Smooth muscle cell (in vitro differentiated cells): ENCODE data around the gene LMTK3. TPM values are rescaled to one million over a fixed set of nuclear protein-coding genes. Genes with fewer than 3 reads are reported as not detected.
"Not testable (repeated sequence)": the region's sequence is repeated elsewhere in the genome, so short reads cannot be mapped to it uniquely, and the experiment has no call there.

ENCODE experiments used
- DNase-seq: peaks from one replicate; lab custom pipeline; 2025; ENCODE audit not compliant: unreplicated experiment; lab: John Stamatoyannopoulos, UW
- H2AFZ ChIP-seq: fragments of 200-600 bp; sonication (generic); 2 replicates; pipeline ENCODE4 v1.6.0; 2016; ENCODE audit warnings: antibody characterized with exemption, low read depth, mild to moderate bottlenecking
- H3F3A ChIP-seq: fragments of 200-600 bp; sonication (generic); 2 replicates; pipeline ENCODE4 v1.6.0; 2017; ENCODE audit warnings: antibody characterized with exemption, low read depth
- H3K27ac ChIP-seq: fragments of 200-600 bp; sonication (generic); 2 replicates; pipeline ENCODE4 v1.5.1; 2016; ENCODE audit warnings: low read depth, mild to moderate bottlenecking
- H3K27me3 ChIP-seq: fragments of 200-600 bp; sonication (generic); 2 replicates; pipeline ENCODE4 v1.6.1; 2016; ENCODE audit warnings: low read depth, mild to moderate bottlenecking
- H3K36me3 ChIP-seq: fragments of 200-600 bp; sonication (generic); 2 replicates; pipeline ENCODE4 v1.5.1; 2016; ENCODE audit warnings: low read depth
- H3K4me1 ChIP-seq: fragments of 200-600 bp; sonication (generic); 2 replicates; pipeline ENCODE4 v1.5.1; 2016; ENCODE audit warnings: low read depth
- H3K4me2 ChIP-seq: fragments of 200-600 bp; sonication (generic); 2 replicates; pipeline ENCODE4 v1.6.0; 2016; ENCODE audit warnings: mild to moderate bottlenecking
- H3K4me3 ChIP-seq: fragments of 200-600 bp; sonication (generic); 2 replicates; pipeline ENCODE4 v1.5.1; 2016; ENCODE audit warnings: mild to moderate bottlenecking
- H3K79me2 ChIP-seq: fragments of 200-600 bp; sonication (generic); 2 replicates; pipeline ENCODE4 v1.6.0; 2016; ENCODE audit warnings: low read depth, mild to moderate bottlenecking
- H3K9ac ChIP-seq: fragments of 200-600 bp; sonication (generic); 2 replicates; pipeline ENCODE4 v1.6.0; 2016; ENCODE audit warnings: low read depth
- H3K9me3 ChIP-seq: fragments of 200-600 bp; sonication (generic); replicated peaks from 2 replicates; pipeline ENCODE4 v1.5.1; 2016; ENCODE audit warnings: low read depth
- H4K20me1 ChIP-seq: fragments of 200-600 bp; sonication (generic); 2 replicates; pipeline ENCODE4 v1.6.0; 2016; ENCODE audit warnings: low read depth
- CTCF ChIP-seq: fragments of 200-600 bp; sonication (generic); IDR thresholded peaks from 2 replicates; pipeline ENCODE4 v1.5.1; 2017; ENCODE audit warnings: borderline replicate concordance, mild to moderate bottlenecking, antibody characterized with exemption; ENCODE audit not compliant: insufficient read depth, poor library complexity, severe bottlenecking
- whole genome bisulfite sequencing: methylation state at CpG from one replicate; pipeline ENCODE4 v1.1.7; 2016; ENCODE audit warnings: low lambda C conversion rate; 5-methylcytosine and 5-hydroxymethylcytosine counted together
- polyA plus RNA-seq: library from polyadenylated mRNA; unstranded; fragments of >200 nt; fragmentation: Nextera tagmentation; extraction: Ambion mirVana; gene quantifications from 2 replicates; pipeline ENCODE4 v1.2.1, GENCODE V29; 2016
- total RNA-seq: library from RNA; depleted of rRNA; stranded (reverse); fragments of >200 nt; gene quantifications from 2 replicates; pipeline ENCODE4 v1.2.3, GENCODE V29; 2014

The LMTK3 gene
- total and polyA plus RNA-seq, 2 experiments from 2014 or later = 0.66 to 3.1 TPM

GRCh38 chr19:48490981-48491792, 20.4 kb downstream of the LMTK3 start:
- no peak overlapping the region for H3K9ac ChIP-seq
- no peaks in the 10 kb centered on the region for H4K20me1 ChIP-seq
- H3K27ac ChIP-seq = no peak overlapping the region
- no peak overlapping the region for H2AFZ ChIP-seq
- H3K9me3 ChIP-seq = no peaks in the 10 kb centered on the region
- H3K27me3 ChIP-seq = no peaks in the 10 kb centered on the region
- no peaks in the 10 kb centered on the region for H3K79me2 ChIP-seq
- peak overlapping the region; percentile 78 for H3K4me2 ChIP-seq
- H3F3A ChIP-seq = peaks cover 6% of the 10 kb centered on the region
- peaks cover 7% of the 10 kb centered on the region for H3K4me1 ChIP-seq
- DNase-seq = no peak
- WGBS = 20% methylated on average over 9 of the region's 50 CpGs
- no peak for TF ChIP-seq CTCF
- no peak overlapping the region for H3K4me3 ChIP-seq
- no peaks in the 10 kb centered on the region for H3K36me3 ChIP-seq

GRCh38 chr19:48489608-48490216, 21.9 kb downstream of the LMTK3 start:
- no peaks in the 10 kb centered on the region for H3F3A ChIP-seq
- H2AFZ ChIP-seq = no peak overlapping the region
- DNase-seq = peak; percentile 49

GRCh38 chr19:48488478-48488877, 23.2 kb downstream of the LMTK3 start:
- not testable (repeated sequence) for H3K9ac ChIP-seq, H3K27ac ChIP-seq, H3K27me3 ChIP-seq, H3K79me2 ChIP-seq, H2AFZ ChIP-seq, H3K9me3 ChIP-seq, DNase-seq, H3K4me3 ChIP-seq, H3K4me1 ChIP-seq, H4K20me1 ChIP-seq, H3F3A ChIP-seq, H3K36me3 ChIP-seq
- H3K4me2 ChIP-seq = peak overlapping the region; percentile 23
- WGBS = 96% methylated on average over 7 of the region's 7 CpGs

More at GRCh38 chr19:48489608-48490216, 21.9 kb downstream of the LMTK3 start:
- no peaks in the 10 kb centered on the region for H4K20me1 ChIP-seq
- no peaks in the 10 kb centered on the region for H3K79me2 ChIP-seq
- H3K27me3 ChIP-seq = no peaks in the 10 kb centered on the region
- H3K4me3 ChIP-seq = no peak overlapping the region
- TF ChIP-seq CTCF = peak; percentile 84
- H3K4me2 ChIP-seq = no peak overlapping the region
- H3K9ac ChIP-seq = no peak overlapping the region
- peaks cover 7% of the 10 kb centered on the region for H3K4me1 ChIP-seq
- H3K27ac ChIP-seq = no peak overlapping the region
- 32% methylated on average over 19 of the region's 19 CpGs for WGBS
- no peaks in the 10 kb centered on the region for H3K36me3 ChIP-seq
- H3K9me3 ChIP-seq = no peaks in the 10 kb centered on the region

GRCh38 chr19:48487948-48488347, 23.7 kb downstream of the LMTK3 start:
- peak overlapping the region; percentile 23 for H3K4me2 ChIP-seq

More at GRCh38 chr19:48487948-48488347, 23.7 kb downstream of the LMTK3 start:
- Histone ChIP-seq H3K27ac (no peak overlapping the region), H3K36me3 (no peaks in the 10 kb centered on the region), H4K20me1 (no peaks in the 10 kb centered on the region), H3K4me3 (no peak overlapping the region), H3K9me3 (no peaks in the 10 kb centered on the region), H3K9ac (no peak overlapping the region), H3F3A (no peaks in the 10 kb centered on the region), H3K27me3 (no peaks in the 10 kb centered on the region), H3K4me1 (peaks cover 7% of the 10 kb centered on the region), H3K79me2 (no peaks in the 10 kb centered on the region), H2AFZ (no peak overlapping the region)
- 54% methylated on average over 8 of the region's 8 CpGs for WGBS
- no peak for TF ChIP-seq CTCF
- no peak for DNase-seq
